GM19397 (cell line): ENCODE results near the gene OR4D5.

Experiments
- ATAC-seq: cut with Tn5 transposase; IDR thresholded peaks from one replicate; pipeline ENCODE4 v1.9.1; 2021; ENCODE audit warnings: mild to moderate bottlenecking, moderate library complexity; ENCODE audit not compliant: unreplicated experiment

The OR4D5 gene

DNA sequence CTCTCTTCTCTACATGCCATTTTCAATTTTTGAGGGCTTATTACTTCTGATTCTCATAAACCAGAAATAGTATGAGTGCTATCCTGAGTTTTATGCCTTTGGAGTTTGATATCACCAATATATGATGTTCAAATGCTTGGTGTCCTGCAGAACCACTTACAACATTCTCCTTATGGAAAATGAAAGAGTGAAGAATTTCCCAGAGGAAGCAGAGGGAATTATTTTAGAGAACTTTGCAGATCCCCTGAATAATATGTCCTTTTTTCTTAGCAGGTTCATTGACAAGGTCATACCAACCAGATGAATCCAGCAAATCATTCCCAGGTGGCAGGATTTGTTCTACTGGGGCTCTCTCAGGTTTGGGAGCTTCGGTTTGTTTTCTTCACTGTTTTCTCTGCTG, at the start of gene OR4D5:
Gene OR4D5, plus strand, starts transcription at position 301 of the 400 bp plus-strand sequence. Its CDS starts 0 bp downstream, at position 301.
- no peak for ATAC-seq

DNA sequence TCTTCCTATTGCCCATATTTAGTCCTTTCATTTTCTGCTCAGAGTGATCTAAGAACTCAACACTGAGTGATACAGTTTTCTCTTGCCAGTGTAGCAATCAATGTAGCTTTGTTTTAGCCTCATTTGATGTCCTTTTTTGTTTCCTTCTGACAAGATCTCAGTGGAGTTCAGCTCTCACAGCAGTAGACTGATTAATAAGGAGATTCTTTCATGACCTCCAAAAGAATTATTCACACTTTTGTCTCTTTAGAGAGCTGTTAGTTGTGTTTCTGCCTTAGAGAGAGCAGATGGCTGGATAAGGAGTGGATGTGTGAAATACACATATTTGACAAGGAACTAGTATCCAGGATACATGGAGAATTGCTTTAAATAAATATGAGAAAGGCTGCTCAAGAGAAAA, 47.4 kb upstream of the OR4D5 start:
- ATAC-seq, result no peak

DNA sequence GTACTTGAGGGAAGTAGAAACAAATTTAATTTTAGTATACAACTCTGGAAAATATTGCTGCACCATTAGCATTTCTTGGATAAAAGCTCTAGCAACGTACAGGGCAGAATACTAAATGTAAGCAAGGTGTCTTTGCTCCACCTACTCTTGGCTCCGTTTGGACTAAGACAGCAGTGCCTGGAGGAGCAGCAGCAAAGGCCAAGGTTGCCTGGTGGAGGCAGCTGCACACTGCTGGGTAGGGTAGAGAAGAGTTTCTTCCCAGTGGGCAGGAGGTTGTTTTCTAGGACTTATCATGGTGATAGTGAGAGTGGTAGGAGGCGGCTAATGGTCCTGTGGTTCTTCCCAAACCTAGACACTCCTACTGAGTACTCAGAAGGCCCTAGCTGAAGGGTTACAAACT, 39.6 kb upstream of the OR4D5 start:
- no peak for ATAC-seq

DNA sequence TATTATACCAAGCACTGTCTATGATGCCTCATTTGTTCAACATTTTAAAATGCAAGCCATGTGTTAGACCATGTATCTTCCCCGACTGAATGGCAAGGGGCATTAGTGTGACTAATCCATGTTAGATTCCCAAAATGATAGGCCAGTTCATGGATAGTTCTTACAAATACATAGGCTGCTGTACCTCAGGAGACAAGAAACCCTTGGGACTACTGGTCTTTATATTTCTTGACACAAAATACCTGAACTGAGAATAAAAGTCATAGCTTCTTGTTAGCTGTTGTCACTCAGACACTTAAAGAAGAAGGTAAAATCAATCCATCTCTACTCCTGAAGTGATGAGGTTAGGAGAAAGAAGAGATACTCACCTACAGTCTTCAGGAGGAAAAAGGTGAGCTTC, 37.5 kb upstream of the OR4D5 start, which contains the start of gene OR8D4:
Gene OR8D4, plus strand, starts transcription at position 301 of the 400 bp plus-strand sequence. CDS start 4,265 bp downstream, outside the sequence.
- no peak for ATAC-seq

DNA sequence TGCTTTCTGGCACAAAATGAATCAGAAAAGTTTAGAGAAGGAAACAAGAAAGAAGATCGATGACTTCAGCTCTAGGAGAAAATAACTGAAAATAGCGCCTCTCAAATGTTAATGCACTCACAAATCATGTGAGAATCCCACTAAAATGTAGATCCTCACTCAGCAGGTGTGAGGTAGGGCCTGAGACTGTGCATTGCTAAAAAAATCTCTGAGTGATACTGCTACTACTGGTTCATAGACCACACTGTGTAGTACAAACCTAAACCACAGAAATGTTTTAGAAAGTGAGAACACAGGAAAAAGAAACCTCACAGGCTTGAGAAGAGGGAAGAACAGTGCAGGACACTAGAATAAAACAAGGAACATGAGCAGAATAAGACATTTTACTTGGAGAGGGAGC, 35.5 kb upstream of the OR4D5 start:
- ATAC-seq, result no peak

DNA sequence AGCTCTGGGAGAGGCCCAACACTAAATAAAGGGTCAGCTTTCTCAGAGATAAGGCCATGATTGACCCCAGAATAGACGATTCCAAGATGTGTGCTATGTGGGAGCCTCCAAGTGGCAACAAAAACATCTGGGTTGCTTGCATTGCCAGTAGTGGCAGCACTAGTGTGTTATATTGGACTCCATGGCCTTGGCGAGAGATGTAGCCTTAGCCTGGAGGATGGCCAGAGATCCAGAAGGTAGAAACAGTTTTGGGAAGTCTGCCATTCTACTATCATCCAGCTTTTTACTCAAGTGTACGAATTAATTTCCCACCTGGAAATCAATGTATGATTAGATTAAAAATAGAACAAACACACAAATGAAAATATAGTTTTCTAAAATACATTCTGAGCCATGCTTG, 34.5 kb upstream of the OR4D5 start:
- no peak for ATAC-seq

DNA sequence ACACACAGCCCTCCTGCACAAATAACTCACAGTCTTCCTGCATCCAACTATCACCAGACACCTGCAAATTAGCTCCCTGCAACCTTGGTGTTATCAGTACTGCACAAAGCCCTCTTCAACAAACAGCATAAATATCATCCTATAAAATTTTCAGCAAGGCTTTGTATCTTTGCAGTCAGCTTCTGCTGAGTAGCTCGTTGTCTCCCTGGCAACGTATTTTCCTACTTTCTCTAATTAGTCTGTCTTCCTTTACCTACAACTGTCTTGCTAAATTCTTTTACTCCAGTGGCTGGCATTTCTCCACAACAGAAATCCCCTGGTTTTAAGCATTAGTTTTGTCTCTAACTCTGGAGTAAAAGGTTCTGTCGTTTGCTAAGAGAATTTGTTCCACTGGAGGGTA, 33.6 kb upstream of the OR4D5 start:
- ATAC-seq, result no peak

DNA sequence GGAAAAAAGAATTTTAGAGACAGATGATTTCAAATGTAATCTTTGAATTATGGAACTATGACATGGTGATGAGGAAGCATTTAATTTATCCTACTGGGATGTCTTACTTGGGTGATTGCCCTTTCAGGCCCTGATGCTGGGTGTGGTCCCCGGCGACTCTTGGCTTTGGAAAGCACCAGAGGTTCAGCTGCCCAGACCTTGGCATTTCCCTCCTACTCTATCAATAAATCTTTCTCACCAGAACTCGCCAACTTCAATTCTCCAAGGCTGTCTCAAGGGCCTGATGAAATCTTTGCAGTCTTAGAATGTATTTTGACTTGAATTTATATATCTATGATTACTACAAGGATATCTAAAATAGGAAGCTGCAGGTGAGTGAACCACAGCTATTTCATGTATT, 18.5 kb upstream of the OR4D5 start:
- ATAC-seq, result no peak

DNA sequence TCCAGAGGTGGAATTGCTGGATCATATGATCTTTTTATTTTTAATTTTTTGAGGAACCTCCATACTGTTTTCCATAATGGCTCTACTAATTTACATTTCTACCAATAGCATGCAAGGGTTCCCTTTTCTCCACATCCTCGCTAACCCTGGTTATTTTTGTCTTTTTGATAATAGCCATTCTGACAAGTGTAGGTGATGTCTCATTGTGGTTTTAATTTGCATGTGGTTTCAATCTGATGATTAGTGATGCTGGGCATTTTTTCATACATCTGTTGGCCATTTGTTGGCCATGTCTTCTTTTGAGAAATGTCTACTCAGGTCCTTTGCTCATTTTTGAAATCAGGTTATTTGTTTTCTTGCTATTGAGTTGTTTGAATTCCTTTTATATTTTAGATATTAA, 15.4 kb upstream of the OR4D5 start:
- no peak for ATAC-seq

DNA sequence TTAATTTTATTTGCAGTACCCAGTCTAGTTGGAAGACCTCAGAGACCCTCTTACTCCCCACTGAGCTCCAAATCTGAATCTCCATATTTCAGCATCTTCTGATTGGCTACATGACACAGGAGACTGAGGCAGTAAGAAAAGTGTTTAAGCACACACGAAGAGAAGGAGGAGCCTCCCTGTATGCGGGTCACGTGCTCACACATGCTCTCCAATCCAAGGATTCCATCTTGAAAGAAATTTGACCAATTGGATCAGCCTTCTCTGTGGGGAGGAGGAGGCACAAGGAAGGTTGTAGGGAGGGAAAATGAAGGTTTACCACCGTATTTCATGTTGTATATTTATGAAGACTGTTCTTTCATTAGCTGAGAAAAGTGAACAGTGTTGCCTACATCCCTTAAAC, 3.0 kb downstream of the OR4D5 start:
- no peak for ATAC-seq

DNA sequence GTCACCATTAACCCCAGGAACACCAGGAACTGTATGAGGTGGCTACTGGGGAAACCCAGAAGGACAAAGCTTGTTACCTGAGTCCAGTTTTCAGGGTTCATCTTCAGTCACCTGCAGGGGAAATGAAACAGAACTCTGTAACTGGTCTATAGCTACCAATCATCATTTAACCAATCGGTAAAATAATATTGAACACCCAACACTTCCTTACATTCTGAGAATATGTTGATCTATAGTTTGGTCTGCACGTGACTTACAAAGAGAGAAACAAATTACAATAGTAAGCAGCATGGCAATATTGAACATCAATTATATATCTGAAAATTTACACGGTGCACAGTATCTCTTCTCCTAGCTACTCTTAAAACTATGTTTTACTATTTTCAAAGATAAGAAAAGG, 4.3 kb downstream of the OR4D5 start, which contains the start of gene OR6T1:
Gene OR6T1, minus strand, starts transcription at position 101 of the 400 bp plus-strand sequence. Its CDS starts 0 bp downstream, at position 101.
- ATAC-seq, result no peak

DNA sequence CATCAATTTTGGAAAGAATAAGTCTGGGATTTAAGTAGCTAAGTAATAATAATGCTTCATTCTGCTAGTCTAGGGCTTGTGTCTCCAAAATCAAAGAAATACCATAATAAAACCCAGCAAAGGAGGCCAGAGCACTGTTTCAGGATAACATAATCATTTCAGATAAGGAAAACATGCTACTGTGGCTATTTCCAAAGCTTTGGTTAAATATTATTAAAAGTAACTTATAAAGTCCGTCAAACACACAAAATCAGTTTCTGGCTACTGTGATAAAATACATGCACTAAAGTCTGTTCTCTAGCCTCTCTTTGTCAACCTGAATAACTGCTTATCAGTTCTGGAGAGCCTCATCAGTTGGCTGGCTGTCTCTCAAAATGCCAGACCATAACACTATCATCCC, 5.7 kb downstream of the OR4D5 start:
- ATAC-seq, result no peak

DNA sequence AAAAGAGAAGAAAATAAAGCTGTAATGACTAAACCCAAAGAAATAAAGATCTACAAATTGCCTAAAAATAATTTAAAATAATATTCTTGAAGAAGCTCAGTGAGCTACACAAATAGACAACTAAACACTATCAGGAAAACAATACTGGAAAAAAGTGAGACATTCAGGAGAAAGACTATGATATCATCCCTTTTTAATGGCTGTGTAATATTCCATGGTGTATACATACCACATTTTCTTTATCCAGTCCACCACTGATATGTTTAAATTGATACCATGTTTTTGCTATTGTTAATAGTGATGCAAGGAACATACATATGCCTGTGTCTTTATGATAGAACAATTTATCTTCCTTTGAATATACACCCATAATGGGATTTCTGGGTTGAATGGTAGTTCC, 17.3 kb downstream of the OR4D5 start:
- ATAC-seq, result no peak

DNA sequence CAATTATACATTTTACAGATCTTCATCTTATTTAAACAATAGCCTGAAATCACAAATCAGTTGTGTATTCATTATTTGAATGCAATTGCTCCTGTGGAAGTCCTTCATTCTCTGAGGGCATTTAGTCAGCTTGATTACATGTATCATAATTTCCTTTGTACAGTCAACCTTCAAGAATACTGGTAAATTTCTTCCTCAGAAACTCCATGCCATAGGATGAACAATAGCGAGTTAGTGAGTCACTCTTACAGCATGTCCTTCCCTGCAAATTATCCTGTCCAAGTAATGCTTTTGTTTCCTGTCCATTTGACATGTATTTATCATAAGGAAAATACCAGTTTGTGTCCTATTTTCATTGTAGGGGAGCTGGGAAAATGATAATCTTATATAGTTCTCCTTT, 34.4 kb downstream of the OR4D5 start:
- ATAC-seq, result no peak

DNA sequence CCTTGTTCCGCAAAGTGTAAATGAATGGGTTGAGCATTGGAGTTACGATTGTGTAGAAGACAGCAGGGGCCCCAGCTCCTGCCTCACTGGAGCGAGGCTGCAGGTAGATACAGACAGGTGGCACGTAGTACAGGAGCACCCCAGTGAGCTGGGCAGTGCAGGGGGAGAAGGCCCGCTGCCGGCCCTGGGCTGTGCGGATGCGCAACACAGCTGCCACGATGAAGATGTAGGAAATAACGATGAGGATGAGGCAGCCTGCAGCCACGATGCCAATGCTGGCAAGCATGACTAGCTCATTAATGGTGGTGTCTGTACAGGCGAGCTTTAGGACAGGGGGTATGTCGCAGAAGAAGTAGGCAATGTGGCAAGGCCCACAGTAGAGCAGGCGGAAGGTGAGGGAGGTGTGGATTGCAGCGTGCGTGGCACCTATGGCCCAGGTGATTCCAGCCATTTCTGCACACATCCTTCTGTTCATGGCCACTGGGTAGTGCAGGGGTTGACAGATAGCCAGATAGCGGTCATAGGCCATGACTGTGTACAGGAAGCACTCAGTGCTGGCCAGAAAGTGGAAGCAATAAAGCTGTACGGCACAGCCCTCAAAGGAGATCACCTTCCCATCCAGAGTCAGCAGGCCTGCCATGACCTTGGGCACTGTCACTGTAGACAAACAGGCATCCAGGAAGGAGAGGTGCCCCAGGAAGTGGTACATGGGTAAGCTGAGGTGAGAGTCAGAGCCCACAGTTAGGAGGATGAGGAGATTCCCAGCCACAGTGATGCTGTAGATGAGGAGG, 37.5 kb downstream of the OR4D5 start:
- ATAC-seq, result no peak

DNA sequence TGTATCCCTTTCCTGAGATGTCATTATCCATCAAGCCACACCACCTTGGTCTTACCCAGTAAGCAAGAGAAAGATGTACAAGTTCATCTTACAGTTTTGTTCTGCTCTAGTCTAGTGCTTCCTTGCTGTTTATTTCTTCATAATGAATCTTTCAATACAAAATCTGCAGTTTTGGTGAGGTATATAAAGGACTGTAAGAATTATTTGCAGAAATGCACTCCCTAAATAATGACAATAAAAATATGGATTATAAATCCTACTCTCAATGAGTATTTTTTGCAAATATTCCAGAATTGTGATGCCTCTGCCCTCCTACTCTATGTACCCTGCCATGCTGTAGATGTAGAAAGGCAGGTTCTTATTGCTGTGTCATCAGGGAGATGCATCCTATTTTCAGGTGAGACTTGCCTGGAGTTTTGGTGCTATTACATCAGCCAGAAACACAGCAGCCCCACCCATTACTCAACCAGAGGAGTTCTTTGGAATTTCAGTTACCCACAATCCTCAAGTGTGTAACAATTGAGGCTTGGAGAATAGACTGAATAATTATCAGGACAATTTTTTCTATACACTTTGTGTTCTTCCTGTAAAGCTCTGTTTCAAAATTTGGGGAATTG, 38.4 kb downstream of the OR4D5 start, which contains the start of gene OR10S1:
Gene OR10S1, minus strand, starts transcription at position 51 of the 617 bp plus-strand sequence. CDS start 117 bp downstream, outside the sequence.
- no peak for ATAC-seq

DNA sequence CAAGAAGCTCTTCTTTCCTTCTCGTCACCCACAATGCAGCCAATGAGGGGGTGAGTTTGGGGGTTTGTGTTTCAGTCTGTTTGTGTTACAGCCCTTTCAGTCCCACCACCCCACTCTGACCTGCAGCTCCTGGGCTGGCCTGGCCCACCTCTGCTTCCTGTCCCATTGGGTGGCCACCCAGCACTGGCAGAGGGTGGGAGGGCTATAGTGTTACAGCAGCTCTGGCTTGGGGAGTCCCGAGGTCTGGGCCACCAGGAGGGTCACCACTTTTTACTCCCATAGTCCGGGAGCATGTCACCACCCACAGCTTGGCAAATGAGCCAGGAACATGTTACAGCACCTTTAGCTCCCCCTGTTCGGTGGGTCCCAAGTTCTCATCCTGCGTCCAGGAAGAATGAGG, 39.9 kb downstream of the OR4D5 start:
- no peak for ATAC-seq
